Activated B cell treated with CpG ODN at 0.5 μM for 24 hours (primary cell): ENCODE results near the gene TOPAZ1. TPM values are rescaled to one million over a fixed set of nuclear protein-coding genes. Genes with fewer than 3 reads are reported as not detected.

Experiments
- ATAC-seq: fragments of 200-7000 bp; cut with Tn5 transposase; one replicate; pipeline ENCODE4 v1.10.0; 2021; ENCODE audit warnings: low read depth, mild to moderate bottlenecking, moderate library complexity
- CTCF ChIA-PET: fragments of 350-600 bp; sonication (Branson Sonifier 250); formaldehyde crosslinking; loops from one replicate; lab custom pipeline; 2021; ENCODE audit warnings: antibody characterized with exemption; lab: Charles Lee
- POLR2A ChIA-PET: fragments of 350-600 bp; sonication (Branson Sonifier 250); formaldehyde crosslinking; loops from one replicate; lab custom pipeline; 2021; ENCODE audit warnings: antibody characterized with exemption; lab: Charles Lee
- DNase-seq: peaks from one replicate; pipeline ENCODE4 v3.0.0; 2022
- H3K27ac Mint-ChIP-seq: one replicate; pipeline ENCODE4 v1.8.0; 2020; ENCODE audit warnings: mixed read lengths
- H3K27me3 Mint-ChIP-seq: one replicate; pipeline ENCODE4 v1.8.0; 2021; ENCODE audit warnings: mixed read lengths
- H3K36me3 Mint-ChIP-seq: one replicate; pipeline ENCODE4 v1.8.0; 2021; ENCODE audit warnings: low read depth, mixed read lengths
- H3K4me1 Mint-ChIP-seq: one replicate; pipeline ENCODE4 v1.8.0; 2021; ENCODE audit warnings: mixed read lengths
- H3K4me3 Mint-ChIP-seq: one replicate; pipeline ENCODE4 v1.8.0; 2020; ENCODE audit warnings: mild to moderate bottlenecking, mixed read lengths
- H3K9me3 Mint-ChIP-seq: one replicate; pipeline ENCODE4 v1.8.0; 2020; ENCODE audit warnings: mixed read lengths
- CTCF ChIP-seq: fragments of 200-600 bp; IDR thresholded peaks from one replicate; pipeline ENCODE4 v1.8.0; 2022; ENCODE audit warnings: antibody characterized with exemption, mild to moderate bottlenecking
- intact Hi-C: fragments of 100-400 bp; cut with micrococcal nuclease; formaldehyde crosslinking; loops from one replicate; pipeline ENCODE4 v1.15.1; 2024
- total RNA-seq: library from RNA; stranded (reverse); gene quantifications from 2 replicates; pipeline ENCODE4 v1.2.3, GENCODE V29; 2022

Gene TOPAZ1
- total RNA-seq, 1 donor from 2014 or later = not detected

GRCh38 chr3:44338828-44339127 is 97.1 kb downstream of the TOPAZ1 start:
- H3K36me3 Mint-ChIP-seq = peaks cover 5% of the 10 kb centered on the region
- no peaks in the 10 kb centered on the region for H3K27me3 Mint-ChIP-seq
- peaks cover 22% of the 10 kb centered on the region for H3K4me1 Mint-ChIP-seq
- no peak for ATAC-seq
- peak overlapping the region; percentile 96 for H3K4me3 Mint-ChIP-seq
- TF ChIP-seq CTCF = no peak
- H3K9me3 Mint-ChIP-seq = no peaks in the 10 kb centered on the region
- CTCF ChIA-PET = interaction anchor here (1.8 kb wide), 1 partner anchor 101 kb away, joined by 6 read pairs; no protein-coding TSS in a partner anchor
- intact Hi-C loops = loop anchor here (1.0 to 10.0 kb wide), 12 partner anchors 102 to 1734 kb away; partner anchors contain the start of genes ABHD5, ANO10, EXOSC7 and KIAA1143
- POLR2A ChIA-PET = interaction anchor here (0.7 to 3.3 kb wide), 11 partner anchors 9 to 717 kb away, joined by 3 to 41 read pairs (median 4); partner anchors contain the start of genes ANO10, EXOSC7, KIAA1143 and KIF15
- no peak for DNase-seq
- H3K27ac Mint-ChIP-seq = peak overlapping the region; percentile 97

DNA sequence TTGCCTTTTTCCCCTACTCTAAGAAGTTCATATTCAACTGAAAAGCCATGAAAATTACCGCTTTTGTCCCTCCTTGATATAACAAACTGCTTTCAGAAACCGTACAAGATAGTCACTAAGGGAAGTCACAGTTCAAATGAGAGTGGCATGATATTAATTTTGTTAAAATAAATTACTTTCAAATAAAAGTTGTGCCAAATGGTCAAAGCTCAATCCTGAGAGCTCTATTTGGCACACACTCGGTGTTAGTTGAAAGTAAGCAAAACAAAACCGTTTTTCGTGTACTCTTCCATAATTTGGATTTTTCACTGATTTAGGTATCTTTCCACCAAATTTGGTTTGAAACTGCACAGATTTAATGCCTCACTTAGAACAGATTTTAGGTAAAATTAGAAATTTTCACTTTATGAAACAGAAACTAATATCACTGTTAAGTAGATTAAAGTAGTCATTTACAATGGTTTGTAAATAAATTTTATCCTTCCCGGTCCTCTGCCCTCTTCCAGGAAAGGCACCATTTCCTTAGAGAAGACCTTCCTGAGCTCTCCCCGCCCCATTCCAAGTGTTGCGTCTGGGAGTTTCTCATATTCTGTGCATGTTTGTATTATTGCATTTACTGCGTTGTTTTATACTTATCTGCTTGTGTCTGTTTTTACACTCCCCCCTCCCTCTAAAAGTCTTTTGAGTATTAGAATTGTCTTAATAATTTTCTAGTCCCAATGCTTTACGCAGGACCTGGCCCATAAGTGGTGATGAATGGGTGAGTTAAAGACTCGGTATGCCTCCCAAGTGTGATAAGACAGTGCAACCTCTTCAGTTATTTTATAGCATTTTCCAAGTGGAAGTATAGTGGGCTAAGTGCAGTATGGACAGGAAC is 97.7 kb downstream of the TOPAZ1 start:
- CTCF ChIA-PET = interaction anchor here (1.8 kb wide), 1 partner anchor 100 kb away, joined by 6 read pairs; no protein-coding TSS in a partner anchor
- Mint-ChIP-seq H3K36me3 (peaks cover 5% of the 10 kb centered on the region), H3K27ac (peak overlapping the region; percentile 97), H3K4me3 (peak overlapping the region; percentile 96), H3K4me1 (peaks cover 22% of the 10 kb centered on the region), H3K9me3 (no peaks in the 10 kb centered on the region), H3K27me3 (no peaks in the 10 kb centered on the region)
- POLR2A ChIA-PET = interaction anchor here (0.7 to 3.3 kb wide), 5 partner anchors 23 to 637 kb away, joined by 3 to 41 read pairs (median 17); partner anchors contain the start of genes EXOSC7 and ZDHHC3
- ATAC-seq = no peak
- no peak for TF ChIP-seq CTCF
- intact Hi-C loops = loop anchor here (2.0 to 10.0 kb wide), 4 partner anchors 171 to 1735 kb away; partner anchors contain the start of genes EXOSC7, NKTR, POMGNT2 and ZDHHC3
- DNase-seq = no peak

DNA sequence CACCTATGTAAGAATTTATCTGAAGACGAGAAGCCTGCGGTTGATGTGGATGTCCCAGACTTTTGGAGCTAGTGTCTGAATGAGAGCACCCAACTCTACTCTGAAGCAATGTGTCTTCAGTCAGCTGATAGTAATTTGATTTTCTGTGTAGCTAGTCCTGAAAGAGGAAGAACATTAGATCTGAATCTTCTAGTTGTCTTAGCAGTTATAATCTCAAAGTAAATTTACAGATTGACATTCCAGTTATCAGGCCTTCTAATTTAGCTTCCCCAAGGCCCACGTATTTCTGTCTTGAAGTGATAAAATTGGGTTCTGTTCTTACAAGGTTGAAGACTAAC is 98.3 kb downstream of the TOPAZ1 start:
- H3K4me1 Mint-ChIP-seq = peaks cover 22% of the 10 kb centered on the region
- H3K27me3 Mint-ChIP-seq = no peaks in the 10 kb centered on the region
- POLR2A ChIA-PET = interaction anchor here (3.3 kb wide), 1 partner anchor 100 kb away, joined by 41 read pairs; no protein-coding TSS in a partner anchor
- CTCF ChIA-PET = interaction anchor here (0.9 kb wide), 1 partner anchor 446 kb away, joined by 3 read pairs; no protein-coding TSS in a partner anchor
- ATAC-seq (no peak), DNase-seq (no peak)
- H3K27ac Mint-ChIP-seq = peak overlapping the region; percentile 73
- intact Hi-C loops = no loop called here
- H3K36me3 Mint-ChIP-seq = peaks cover 5% of the 10 kb centered on the region
- no peak for TF ChIP-seq CTCF
- H3K9me3 Mint-ChIP-seq = no peaks in the 10 kb centered on the region
- peak overlapping the region; percentile 96 for H3K4me3 Mint-ChIP-seq

- ChIA-PET CTCF (interaction anchor here (0.6 kb wide), 1 partner anchor 213 kb away, joined by 4 read pairs; the partner anchor contains the start of gene ZKSCAN7), POLR2A (interaction anchor here (0.6 kb wide), 1 partner anchor 1052 kb away, joined by 3 read pairs; no protein-coding TSS in a partner anchor)
- peaks cover 21% of the 10 kb centered on the region for H3K4me1 Mint-ChIP-seq
- peaks cover 5% of the 10 kb centered on the region for H3K36me3 Mint-ChIP-seq
- no peaks in the 10 kb centered on the region for H3K27me3 Mint-ChIP-seq
- no peaks in the 10 kb centered on the region for H3K9me3 Mint-ChIP-seq
- intact Hi-C loops = no loop called here
- H3K27ac Mint-ChIP-seq = no peak overlapping the region
- no peak overlapping the region for H3K4me3 Mint-ChIP-seq
- DNase-seq = no peak
- TF ChIP-seq CTCF = no peak
- ATAC-seq = no peak
Observed at GRCh38 chr3:44342176-44342790, 100.6 kb downstream of the TOPAZ1 start.
